NCI-H2227 (cell line): ENCODE measurements around the gene HHLA2.

Experiments
- DNase-seq: peaks from one replicate; lab custom pipeline; 2025; ENCODE audit not compliant: unreplicated experiment; lab: John Stamatoyannopoulos, UW

Gene HHLA2

DNA sequence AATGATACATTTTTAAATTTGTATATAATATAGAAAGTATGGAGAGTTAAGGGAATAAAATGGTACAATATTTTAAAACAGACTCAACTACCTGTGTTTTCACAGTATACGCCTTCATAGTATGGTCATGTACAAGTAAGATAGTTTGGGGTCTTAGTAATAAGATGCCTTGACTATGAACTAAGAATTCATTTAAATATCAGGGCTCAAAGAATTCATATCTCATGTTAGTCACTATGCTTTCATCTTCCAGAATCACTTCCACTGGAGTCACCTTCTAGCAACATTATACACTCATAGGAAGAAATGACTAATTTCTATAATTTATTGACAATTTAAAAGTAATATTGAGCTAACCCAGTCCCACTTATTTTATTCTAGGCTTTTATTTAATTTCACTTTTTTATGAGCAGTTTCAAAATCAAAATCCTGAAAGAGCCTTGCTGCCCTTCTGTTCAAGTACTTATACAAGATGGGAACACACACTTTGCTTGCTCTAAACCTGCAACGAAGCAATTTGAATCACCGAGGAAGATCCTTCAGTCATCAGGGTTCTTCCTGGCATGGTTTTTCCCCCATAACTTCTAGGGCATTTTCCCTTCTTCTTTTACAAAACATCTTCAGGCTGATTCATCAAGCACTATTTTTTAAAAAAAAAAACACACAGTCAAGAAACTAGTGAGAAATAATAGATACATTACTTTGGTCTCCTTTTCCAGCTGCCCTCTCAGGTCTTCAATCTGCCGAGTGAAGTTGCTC lies 119.9 kb downstream of the HHLA2 start:
- no peak for DNase-seq

GRCh38 chr3:108420926-108421325 lies 124.6 kb downstream of the HHLA2 start:
- DNase-seq: no peak
